Stimulated activated CD8-positive, alpha-beta memory T cell treated with anti-CD3 and anti-CD28 coated beads, Interleukin-12 subunit alpha, Interleukin-12 subunit beta, amount 100 ng/mL, for 1 hour (primary cell): ENCODE results near the gene ARRB1.
"Not testable (repeated sequence)": the region's sequence is repeated elsewhere in the genome, so short reads cannot be mapped to it uniquely, and the experiment has no call there.

Experiments
- DNase-seq: peaks from one replicate; pipeline ENCODE4 v3.0.0-alpha.2; 2020; ENCODE audit warnings: low read depth

Gene ARRB1

DNA sequence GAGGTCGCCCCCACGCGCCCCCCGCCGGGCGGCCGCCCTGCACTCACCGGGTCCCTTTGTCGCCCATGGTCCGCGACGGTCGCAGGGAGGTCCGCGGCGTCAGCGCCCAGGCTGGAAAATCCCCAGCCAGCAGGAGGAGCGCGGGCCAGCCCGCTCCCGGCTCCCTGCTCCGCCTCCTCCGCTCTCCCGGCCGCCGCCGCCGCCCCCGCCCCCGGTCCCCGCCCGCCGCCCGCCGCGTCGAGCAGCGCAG lies at the start of gene ARRB1:
ARRB1 (minus strand) TSS at position 121 of the 250 bp plus-strand sequence; CDS start at position 67, 54 bp downstream.
- DNase-seq: no peak

- DNase-seq: no peak
Measured at GRCh38 chr11:75400146-75400865, 48.8 kb upstream of the ARRB1 start.

- DNase-seq: peak; percentile 81
Measured at GRCh38 chr11:75399344-75400145, 48.1 kb upstream of the ARRB1 start, which contains the start of gene RPS3. Gene RPS3, plus strand, starts transcription at chr11:75399518. Its CDS starts 30 bp downstream, at chr11:75399548.

GRCh38 chr11:75398906-75399305 lies 47.4 kb upstream of the ARRB1 start:
- no peak for DNase-seq

DNA sequence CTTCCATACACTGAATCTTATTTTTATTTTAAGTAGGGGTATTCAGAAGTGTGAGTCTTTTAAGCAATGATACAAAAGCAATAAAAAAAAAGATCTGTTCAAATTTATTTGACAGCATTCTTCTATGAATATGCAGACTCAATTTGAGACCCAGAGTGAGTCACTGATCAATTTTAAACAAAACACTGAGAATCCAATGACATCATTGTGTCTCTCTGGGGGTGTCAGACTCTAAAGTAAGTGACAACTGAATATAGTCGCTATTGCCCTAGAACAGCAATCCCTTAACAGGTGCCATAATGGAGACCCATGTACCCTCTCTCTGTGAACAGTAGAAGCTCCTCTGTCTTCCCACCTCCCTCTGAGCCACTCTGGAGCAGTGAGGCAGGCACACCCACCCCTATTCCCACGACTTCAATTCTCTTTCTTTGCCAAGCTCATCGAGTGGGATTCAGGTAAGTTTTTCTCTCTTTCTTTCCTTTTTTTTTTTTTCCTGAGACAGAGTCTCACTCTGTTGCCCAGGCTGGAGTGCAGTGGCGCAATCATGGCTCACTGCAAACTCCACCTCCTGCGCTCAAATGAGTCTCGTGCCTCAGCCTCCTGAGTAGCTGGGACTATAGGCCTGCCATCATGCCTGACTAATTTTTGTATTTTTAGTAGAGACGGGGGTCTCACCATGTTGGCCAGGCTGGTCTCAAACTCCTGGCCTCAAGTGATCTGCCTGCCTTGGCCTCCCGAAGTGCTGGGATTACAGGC lies 42.8 kb upstream of the ARRB1 start:
- DNase-seq: no peak

GRCh38 chr11:75389925-75390324 lies 38.5 kb upstream of the ARRB1 start:
- no peak for DNase-seq

GRCh38 chr11:75389276-75389605 lies 37.8 kb upstream of the ARRB1 start:
- no peak for DNase-seq

DNA sequence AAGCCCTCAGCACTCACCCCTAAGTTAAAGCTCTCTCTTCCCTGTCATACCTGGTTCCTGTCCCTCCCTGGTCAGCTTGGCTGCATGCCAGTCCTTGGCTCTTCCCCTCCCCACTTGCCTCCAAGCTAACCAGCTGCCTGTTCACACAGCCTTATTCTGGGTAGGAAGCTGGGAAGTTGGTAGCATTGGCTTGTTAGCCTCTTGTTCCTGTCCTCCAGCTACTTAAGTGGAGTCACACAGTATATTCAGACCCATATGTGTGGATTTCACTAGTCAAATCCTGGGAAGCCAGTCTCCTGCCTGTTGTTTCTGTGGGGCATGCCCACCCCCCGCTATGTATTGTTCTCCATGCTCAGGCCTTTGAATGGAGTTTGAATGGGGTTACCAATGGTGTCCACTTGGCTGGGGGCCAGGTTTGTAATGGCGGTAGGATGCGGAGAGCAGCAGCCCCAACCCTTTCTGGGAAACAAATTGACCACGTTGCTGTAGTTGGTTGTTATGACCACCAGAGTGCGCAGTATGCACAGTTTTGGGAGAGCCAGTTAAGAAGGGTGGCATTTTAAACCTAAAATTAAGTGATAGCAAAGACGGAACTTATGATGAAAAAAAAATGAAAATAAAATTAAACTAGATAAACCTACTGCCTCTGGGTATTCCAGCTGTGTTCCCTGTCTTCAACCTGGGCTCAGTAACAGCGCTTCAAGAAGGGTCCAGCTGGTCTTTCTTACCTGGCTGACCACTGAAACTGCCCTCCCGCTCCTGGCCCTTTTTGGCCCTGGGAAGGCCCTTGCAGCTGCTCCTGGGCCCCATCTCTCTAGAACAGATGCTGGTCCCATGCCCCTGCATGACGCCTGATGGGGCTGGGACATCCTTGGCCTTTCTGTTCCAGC lies 37.2 kb upstream of the ARRB1 start:
- peak; percentile 42 for DNase-seq

DNA sequence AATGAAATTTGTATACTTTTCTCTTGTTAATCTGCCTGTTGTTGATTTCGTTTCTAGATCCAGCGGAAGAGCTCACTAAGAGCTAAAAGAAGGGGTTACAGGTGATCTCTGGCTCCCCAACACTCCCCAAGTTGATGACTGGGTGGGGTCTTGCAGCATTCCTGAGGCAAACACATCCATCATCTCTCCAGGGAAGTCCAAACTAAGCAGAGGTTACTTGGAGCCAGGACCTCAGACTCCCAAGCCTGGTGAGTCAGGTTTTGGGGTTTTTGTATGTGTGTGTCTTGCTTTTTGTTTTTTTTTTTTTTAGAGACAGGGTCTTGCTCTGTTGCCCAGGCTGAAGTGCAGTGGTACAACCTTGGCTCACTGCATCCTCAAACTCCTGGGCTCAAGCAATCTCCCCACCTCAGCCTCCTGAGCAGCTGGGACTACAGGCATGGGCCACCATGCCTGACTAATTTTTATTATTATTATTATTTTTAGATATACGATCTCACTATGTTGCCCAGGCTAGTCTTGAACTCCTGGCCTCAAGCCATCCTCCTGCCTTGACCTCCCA lies 36.4 kb upstream of the ARRB1 start:
- DNase-seq: no peak

GRCh38 chr11:75386942-75387630 lies 35.6 kb upstream of the ARRB1 start:
- DNase-seq: no peak

DNA sequence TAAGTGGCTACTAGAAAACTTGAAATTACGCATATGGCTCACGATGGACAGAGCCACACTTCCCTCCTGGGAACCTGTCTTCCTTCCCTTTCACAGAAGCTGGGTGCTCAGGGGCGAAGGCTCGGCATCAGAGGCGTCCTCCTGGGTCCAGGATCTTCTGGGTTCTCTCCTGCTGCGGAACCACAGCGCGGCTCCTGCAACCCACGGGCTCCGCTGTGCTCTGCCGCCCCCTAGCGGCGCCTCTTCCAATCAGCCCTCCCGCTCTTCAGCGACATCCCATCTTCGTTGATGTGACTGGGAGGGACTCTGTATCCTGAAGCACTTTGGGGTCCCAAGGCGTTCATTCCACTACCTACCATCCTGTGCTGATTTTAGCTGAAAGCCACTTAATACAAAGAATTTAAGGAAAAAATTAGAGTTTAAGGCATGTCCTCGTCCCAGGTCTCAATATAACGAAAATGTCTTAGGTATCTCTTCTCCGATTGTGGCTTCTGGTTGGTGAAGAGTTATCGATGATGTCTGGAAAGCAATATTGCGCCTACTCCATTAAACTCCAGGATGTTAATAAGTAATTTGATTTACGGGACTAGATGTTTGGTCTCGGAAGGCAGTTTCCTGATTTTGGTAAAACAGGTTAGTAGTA lies 33.1 kb upstream of the ARRB1 start:
- peak; percentile 64 for DNase-seq

- DNase-seq: peak; percentile 27
Measured at GRCh38 chr11:75383246-75383645, 31.8 kb upstream of the ARRB1 start.

DNA sequence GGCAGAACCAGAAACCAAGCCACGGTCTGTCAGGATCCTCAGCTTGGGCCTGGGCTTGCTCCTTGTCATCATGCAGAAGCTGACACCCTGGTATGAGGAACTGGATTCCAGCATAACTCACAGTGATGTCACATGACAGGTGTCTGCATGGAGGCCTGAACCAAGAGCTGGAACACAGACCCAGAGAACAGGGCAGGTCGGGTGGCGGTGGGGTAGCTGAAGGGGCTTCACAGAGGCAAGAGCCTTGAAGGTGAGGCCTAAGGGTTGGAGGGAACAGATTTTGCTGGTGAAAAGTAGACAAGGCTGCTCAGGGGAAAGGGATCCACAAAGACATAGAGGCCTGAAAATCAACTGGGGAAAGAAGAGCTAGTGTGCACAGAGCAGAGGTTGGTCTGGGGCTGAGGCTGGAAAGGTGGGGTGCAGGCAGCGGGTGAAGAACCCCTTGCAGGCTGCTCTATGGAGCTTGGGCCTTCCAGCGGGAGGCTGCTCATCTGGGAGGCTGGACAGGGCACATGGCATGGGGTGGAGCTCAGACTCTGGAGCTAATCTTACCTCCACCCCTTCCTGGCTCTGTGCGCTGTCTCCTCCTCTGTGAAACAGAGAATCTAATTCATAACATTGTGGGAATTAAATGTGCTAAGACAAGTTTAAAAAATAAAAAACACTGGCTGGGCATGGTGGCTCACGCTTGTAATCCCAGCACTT lies 29.4 kb upstream of the ARRB1 start:
- no peak for DNase-seq

DNA sequence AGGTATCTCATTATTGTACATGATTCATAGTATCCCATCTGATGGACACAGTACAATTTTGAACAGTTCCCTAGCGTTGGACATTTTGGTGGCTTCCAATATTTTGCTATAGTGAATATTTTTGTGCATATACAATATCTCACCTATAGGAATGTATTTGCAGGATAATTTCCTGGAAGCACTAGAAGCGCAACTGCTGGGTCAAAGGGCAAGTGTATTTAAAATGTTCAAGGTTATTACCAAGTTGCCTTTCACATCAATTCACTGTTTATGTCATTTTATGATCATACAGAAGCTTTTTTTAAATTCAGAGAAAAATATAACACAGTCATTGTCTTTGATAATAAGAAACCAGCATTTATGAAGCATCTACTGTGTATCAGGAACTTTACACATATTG lies 28.8 kb upstream of the ARRB1 start:
- no peak for DNase-seq

GRCh38 chr11:75378776-75379175 lies 27.3 kb upstream of the ARRB1 start:
- not testable (repeated sequence) for DNase-seq

- no peak for DNase-seq
Measured at GRCh38 chr11:75376175-75376574, 24.7 kb upstream of the ARRB1 start.

DNA sequence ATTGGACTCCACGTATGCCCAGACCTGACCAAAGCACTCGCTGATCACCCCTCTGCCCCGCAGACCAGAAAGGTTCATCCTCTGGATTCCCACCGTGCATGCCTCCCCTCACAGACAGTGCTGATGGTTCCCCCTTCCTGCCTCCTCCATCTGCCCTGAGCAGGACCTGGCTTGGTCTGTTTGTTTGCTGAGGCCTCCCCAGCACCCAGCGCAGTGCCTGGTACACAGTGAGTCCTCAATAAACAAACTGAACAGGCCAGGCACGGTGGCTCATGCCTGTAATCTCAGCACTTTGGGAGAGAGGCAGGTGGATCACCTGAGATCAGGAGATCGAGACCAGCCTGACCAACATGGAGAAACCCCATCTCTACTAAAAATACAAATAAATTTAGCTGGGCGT lies 24.2 kb upstream of the ARRB1 start:
- no peak for DNase-seq

GRCh38 chr11:75374646-75375045 lies 23.2 kb upstream of the ARRB1 start:
- DNase-seq: no peak

DNA sequence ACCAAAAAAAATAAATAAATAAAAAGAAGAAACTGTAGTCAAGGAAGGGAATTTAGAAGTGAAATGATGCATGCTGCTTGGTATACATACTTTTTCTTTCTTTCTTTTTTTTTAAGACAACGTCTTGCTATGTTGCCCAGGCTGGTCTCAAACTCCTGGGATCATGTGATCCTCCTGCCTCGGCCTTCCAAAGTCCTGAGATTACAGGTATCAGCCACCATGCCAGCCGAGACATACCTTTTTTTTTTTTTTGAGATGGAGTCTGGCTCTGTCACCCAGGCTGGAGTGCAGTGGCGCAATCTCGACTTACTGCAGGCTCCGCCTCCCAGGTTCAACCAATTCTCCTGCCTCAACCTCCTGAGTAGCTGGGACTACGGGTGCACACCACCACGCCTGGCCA lies 21.7 kb upstream of the ARRB1 start:
- no peak for DNase-seq
